GM19468 (cell line): ENCODE measurements around the gene NFIC.
"Not testable (repeated sequence)": the region's sequence is repeated elsewhere in the genome, so short reads cannot be mapped to it uniquely, and the experiment has no call there.

Experiments used
- ATAC-seq: cut with Tn5 transposase; IDR thresholded peaks from one replicate; pipeline ENCODE4 v1.9.1; 2021; ENCODE audit warnings: mild to moderate bottlenecking, moderate library complexity, moderate number of reproducible peaks; ENCODE audit not compliant: unreplicated experiment; ENCODE audit errors: extremely low read depth

Gene NFIC

DNA sequence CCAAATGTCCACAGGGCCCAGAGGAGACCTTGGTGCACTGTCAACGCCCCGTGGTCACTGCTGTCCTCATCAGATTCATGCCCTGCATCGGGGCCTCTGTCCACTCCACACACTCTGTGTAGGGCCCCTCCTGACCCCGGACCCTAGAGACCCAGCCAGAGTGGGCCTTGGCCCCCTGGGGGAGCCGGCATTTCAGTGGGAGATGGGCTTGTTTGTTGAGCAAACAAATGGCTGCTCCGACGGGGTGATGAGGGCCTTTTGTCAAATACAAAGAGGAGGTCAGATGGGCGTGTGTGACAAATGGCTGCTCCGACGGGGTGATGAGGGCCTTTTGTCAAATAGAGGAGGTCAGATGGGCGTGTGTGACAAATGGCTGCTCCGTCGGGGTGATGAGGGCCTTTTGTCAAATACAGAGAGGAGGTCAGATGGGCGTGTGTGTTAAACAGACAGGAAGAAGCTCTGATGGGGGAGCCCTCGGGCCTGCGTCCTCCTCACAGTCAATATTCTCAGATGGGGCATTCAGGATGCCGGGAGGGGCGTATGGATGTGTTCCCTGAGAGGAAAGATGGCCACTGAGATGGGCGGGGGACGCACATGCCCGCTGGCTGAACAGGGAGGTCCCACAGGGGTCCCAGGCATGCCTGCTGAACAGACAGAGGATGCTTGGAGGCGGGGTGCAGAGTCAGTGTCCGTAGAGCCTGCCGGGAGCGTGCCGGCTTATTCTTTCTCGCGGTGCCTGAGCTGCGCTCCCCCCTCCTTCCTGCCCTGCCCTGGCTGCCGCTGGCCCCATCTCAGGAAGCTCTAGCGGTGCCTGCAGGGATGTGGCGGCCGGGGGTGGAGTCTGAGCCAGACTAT, 77.7 kb downstream of the NFIC start:
- ATAC-seq = no peak

DNA sequence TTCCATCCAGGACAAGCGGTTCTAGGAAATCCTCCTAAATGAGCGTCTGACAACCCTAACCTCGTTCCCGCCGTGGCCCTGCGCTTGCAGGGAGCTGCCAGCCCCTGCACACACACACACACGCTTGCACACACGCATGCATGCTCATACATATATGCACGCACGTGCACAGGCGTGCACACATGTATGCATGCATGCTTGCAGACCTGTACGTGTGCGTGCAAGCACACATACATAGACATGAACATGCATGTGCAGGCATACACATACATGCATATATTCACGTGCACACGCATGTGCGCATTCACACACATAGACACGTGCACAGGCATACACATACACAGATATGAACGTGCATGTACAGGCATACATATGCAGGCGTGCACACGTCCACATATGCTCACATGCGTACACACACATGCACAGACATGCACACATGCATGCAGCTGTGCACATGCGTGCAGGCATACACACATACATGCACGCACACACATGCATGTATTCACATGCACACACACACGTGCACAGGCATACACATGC, 78.4 kb downstream of the NFIC start:
- ATAC-seq = no peak

DNA sequence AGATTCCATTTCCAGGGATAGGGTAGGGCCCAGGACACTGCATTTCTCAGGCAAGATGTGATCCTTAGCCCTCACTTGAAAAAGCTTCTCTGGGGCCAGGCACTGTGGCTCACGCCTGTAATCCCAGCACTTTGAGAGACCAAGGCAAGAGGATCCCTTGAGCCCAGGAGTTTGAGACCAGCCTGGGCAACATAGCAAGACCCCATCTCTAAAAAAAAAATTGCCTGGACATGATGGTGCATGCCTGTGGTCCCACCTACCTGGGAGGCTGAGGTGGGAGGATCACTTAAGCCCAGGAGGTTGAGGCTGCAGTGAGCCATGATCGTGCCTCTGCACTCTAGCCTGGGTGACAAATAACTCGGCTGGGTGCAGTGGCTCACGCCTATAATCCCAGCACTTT, 80.3 kb downstream of the NFIC start:
- ATAC-seq = not testable (repeated sequence)

DNA sequence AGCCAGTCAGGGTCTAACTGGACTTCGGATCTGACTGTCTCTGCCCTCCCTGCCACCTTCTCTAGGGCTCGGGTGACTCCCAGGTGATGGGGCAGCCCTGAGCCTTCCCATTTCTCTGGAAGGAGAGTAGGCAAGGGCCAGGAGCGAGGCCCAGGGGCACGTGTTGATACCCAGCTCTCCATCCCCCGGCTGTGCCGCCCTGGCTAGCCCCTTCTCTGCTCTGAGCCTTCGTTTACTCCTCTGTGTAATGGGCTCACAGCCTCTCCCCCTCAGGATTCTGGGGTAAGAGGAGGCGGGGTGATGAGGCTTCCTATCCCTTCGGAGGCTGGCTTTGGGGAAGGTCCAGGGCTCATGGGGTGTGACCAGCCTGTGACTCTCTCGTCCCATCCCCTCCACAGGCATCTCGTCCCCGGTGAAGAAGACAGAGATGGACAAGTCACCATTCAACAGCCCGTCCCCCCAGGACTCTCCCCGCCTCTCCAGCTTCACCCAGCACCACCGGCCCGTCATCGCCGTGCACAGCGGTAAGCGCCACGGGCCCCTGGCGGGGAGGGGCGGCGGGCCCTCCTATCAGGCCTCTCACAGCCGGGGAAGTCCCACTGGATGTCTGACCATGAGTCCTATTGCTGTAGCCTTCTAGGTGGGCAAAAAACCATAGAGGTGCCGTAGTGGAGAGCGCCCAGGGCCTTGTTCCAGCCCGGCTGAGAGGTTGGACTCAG, 82.4 kb downstream of the NFIC start:
- no peak for ATAC-seq

DNA sequence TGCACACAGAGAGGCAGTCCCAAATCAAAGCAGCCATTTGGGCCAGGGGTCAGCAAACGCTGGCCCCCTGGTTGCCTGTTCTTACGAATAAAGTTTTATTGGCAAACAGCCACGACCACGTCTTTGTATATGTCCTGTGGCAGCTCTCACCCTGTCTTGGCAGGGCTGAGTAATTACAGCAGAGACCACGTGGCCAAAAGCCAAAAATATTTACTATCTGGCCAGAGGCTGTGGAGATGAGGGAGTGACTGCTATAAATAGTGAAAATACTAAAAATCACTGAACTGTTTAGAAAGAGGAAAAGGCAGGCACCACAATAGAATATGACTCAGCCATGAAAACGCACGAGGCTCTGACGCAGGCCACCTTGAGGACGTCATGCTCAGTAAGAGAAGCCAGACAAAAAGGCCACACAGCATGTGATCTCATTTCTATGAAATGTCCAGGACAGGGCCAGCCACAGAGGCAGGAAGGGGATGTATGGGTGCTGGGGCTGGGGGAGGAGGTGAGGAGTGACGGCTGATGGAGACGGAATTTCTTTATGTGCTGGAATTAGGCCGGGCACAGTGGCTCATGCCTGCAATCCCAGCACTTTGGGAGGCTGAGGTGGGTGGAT, 84.5 kb downstream of the NFIC start:
- no peak for ATAC-seq

DNA sequence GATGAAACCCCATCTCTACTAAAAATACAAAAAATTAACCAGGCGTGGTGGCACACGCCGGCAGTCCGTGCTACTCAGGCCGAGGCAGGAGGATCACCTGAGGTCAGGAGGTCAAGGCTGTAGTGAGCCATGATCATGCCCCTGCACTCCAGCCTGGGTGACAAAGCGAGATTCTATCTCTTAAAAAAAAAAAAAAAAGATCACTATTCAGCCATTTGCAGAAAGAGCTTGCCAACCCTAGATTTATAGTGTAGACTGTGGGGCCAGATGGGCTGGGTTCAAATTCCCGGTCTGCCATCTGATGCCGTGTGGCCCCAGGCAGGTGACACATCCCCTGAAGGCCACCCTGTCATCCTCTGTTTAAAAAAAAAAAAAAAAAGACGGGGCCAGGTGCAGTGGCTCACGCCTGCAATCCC, 85.1 kb downstream of the NFIC start:
- ATAC-seq = no peak

GRCh38 chr19:3452171-3452941, 86.0 kb downstream of the NFIC start:
- ATAC-seq = no peak

- not testable (repeated sequence) for ATAC-seq
Measured at GRCh38 chr19:3452942-3453214, 86.5 kb downstream of the NFIC start.

DNA sequence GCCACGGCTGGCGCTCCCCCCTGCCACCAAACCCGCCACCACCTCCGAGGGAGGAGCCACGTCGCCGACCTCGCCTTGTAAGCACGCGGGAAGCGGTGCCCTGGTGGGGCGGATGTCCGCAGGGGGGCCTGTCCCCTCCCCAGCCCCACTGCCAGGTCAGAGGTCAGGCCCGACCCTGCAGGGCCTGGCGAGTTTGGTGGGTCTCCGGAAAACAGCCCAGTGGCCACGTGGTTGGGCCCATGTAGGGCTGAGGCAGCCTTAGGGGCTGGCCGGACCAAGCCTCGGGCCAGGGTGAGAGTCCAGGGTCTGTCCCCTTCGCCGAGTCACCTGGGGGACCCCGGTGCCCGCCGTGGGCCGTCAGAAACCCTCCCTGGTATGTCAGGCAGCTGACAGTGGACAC, 87.5 kb downstream of the NFIC start:
- ATAC-seq = no peak

DNA sequence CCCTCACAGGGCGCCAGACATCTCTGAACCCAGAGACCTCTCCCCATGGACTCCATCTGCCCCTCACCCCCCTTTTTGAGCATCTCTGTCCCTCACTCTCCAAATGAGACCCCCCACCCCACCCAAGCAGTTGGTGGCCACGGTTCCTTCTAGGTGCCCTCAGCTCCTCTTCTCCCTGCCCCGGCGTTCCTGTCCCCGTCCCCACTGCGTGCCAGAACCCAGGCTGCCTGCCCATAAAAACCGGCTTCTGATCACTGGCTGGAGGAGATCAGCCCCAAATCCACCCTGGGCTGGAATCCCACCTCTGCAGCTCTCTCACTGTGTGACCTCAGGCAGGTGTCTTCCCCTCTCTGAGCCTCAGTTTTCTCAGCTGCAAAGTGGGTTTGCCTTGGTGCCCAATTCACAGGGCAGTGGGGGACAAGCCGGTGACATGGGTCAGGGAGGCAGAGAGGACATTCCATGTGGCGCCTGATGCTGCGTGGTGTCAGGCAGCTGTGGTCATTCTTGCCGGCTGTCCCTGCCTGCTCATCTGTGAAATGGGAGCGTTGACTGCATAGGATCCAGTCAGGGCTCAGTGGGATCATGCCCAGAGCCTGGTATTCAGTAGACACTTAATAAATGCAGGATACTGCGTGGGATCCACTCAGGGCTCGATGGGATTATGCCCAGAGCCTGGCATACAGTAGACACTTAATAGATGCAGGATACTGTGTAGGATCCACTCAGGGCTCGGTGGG, 88.4 kb downstream of the NFIC start:
- no peak for ATAC-seq

- ATAC-seq = no peak
Measured at GRCh38 chr19:3455393-3455955, 89.1 kb downstream of the NFIC start.

DNA sequence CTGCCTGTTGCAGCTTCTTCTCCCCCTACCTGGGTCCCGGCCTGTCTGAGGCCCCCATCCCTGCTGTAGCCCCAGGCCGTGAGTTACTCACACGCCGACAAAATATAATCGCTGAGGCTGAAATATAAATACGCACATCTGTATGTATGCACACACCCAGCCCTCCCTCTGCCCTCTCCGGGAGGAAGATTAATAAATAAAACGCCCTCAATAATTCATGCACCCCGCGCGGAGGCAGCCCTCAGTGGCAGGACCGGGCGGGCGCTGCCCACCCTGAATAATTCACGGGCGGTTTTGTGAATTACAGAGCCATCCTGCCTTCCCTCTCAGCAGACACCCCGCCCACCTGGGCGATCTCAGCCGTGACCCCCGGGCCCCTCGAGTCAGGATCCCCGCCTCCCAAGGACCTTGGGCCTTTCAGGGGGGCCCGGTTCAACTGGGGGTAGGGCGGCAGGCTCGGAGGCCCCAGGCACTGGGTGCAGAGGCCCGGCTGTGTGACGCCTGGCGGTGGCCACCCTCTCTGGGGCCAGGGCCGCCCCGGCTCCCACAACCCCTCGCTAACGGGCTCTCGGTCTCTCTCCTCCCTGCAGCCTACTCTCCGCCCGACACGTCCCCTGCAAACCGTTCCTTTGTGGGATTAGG, 89.7 kb downstream of the NFIC start:
- ATAC-seq = no peak

- no peak for ATAC-seq
Measured at GRCh38 chr19:3456925-3457527, 90.6 kb downstream of the NFIC start.

DNA sequence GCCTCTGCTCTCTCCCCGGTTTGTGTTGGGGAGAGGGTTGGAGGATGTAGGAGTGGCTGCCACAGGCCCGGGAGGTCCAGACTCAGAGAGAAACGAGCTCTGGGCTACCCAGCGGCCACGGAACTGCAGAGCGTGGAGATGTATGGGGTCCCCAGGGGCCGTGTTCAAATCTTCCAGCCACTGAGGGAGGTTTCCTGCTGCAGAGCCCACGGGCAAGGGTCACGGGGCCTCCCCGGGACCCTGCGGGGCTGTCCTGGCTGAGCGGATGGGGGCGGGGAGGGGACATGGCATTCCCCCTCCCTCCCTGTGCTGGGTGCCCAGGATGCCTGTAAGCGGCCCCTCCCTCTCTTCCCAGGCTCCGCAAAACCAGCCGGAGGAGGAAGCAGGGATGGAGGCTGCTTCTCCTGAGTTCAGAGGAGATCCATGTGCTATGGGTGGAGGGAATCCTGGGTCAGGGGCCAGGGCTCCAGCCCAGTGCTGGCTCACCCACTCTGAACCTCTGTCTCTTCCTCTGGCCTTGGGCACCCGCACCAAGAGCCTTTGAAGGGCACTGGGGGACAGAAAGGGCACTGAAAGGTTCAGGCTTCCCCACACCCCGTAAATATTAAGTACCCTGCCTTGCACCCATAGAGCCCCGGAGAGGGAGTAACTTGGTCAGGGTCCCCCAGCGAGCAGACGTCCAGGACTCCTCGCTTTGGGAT, 91.3 kb downstream of the NFIC start:
- ATAC-seq = no peak

DNA sequence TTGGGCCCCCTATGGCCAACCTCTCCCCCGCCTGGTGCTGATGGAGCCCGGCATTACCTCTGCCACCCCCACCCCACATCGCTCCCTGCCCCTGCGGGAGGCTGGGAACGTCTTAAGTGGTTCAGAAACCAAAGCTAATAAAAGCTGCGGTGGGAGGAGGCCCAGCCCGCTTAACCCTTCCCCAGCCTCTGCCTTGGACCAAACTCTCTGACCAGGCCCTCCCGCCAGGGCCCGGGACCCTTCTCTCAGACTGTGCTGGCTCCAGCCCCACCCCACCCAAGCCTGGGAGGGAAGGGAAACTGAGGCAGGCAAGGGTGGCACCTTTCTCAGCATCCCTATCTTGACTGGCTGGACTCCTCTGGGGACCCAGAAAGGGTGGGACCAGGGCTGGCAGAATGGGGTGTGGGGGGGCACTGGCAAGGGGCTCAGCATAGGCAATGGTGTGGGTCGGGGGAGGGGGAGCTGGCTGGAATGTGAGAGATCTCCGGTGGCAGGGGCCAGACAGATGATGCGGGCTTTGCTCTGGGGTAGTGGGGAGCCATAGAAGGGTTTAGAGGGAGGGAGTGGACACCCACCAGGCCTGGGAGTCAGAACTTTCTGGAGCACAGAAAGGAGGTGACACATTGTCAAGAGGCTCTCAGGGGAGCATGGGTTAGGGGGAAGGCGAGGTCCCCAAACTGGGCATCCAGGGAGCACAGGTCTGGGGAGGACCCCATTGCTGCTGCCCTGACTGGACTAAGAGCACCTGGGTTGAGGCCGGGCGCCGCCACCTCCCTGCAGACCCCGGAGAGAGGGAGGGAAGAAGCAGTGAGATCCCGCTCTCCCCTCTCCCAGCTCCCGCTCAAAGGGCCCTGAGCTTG, 92.1 kb downstream of the NFIC start:
- no peak for ATAC-seq

DNA sequence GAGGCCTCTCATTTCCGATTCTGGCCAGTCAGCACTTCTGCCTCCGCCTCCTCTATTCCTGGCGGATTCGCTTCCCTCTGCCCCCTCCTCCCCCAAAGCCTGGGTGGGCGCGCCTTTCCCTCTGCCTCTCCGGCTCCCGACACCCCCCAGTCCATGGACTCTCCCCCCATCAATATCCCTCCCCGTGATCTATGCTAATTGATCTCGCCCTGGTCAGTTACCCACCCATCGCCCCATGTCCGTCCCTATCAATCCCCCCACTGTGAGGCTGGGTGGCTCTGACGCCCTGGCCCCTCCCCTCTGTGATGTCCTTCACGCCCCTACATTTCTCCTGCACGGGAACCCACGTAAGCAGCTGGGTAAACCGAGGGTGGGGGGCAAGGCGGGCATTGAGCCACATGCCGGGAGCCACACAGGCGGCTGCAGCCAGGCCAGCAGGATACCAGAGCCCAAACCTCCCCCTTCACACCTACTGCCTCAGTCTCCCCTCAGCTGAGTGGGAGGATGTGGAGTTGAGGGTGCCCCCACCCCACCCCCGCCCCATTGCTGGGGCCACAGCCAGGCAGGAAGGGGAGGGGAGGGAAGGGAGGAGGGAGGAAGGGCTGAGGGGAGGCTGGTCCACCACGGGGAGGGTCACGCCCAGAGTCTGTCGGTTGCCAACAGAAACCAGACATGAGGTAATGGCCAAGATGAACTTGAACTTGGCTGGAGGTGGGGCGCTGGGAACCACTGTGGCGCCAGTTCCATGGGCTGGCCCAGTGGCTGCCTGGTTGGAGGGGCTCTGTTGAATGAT, 92.9 kb downstream of the NFIC start:
- no peak for ATAC-seq
